A549 treated with AZD9567 at 1 μM for 4 hours (cell line): ENCODE results near the gene EOLA1. TPM values are rescaled to one million over a fixed set of nuclear protein-coding genes. Genes with fewer than 3 reads are reported as not detected.

ENCODE experiments used
- total RNA-seq: library from RNA; stranded (reverse); fragments of 200-300 nt; extraction: Qiagen RNA extraction; gene quantifications from 5 replicates; pipeline ENCODE4 v1.2.3, GENCODE V29; 2022; ENCODE audit not compliant: insufficient read depth

EOLA1 gene
- total RNA-seq = 12.9 to 21.2 TPM (median 20.6 TPM) in 5 replicates

DNA sequence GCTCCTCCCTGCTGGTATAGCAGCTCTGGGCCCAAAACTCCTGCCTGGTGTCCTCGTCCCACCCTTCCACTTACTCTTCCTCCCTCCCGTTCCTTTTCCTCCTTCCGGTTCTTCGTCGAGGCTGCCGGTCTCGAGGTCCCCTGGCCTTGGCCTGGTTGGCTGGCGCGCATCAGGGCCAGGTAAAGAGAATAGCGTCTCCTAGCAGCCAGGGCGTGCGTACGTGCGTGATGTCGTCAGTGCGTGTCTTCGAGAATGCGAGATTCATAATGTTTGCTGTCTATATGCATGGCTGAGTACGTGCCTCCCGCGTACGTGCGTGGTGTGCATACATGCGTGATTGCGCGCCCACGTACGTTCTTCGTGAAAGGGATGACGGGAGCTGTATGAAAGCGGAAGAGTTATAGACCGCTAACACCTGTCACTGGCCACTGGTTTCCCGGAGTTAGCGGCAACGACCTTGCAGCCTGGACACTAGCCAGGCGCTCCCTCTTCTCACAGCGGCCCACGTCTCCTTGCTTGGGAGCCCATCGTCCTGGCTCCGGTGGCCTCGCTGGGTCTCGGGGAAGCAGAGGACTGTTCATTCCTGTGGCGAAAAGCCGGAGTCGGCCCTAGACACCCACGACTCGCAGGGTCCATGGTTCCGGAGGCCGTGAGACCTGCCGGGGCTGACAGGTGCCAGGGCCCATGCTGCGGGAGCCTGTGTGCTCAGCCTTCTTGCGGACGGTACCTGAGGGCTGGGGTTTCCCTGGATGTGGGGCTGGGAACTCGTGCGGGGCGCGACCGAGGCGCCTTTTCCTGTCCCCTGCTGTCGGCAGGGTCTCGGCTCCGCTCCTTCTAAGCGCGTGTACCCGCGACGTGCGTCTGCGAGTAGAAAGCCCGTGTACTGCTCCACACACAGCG, at the start of gene EOLA1:
EOLA1 (plus strand) TSS at position 392 of the 900 bp plus-strand sequence. CDS start 4,619 bp downstream, outside the sequence.

DNA sequence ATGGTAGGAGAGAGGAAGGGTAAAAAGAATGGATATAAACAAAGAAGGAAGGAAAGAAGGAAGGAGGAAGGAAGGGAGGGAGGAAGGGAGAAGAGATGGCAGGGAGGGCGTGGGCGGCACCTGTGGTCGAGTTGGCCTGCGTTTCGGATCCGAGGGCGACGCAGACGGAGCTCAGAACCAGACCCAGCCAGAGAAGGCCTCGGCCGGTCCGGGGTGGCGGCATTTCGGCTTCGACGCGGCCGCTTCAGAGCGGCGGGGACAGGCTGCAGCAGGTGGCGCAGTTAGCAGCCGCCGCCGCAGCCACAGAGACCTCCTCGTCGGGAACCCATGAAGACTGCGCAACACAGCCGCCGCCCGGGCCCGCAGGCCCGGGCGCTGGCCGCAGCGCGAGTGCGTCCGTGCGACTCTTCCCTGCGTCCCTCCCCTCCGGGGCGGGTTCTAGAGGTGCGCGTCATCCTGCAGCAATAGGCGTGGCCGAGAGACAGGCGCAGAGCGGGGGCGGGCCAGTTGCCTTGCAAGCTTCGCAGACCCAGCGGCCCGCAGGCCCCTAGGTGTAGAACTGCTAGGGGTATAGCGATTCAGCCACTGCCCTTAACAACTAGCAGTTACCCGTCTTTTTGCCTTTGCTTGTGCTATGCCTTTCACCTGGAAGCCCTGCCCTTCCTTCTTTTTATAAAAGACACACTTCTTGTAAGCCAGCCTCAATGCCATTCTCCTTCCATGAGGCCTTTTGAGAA, 35.7 kb upstream of the EOLA1 start, which contains the start of gene IDS:
IDS (minus strand) TSS at position 392 of the 737 bp plus-strand sequence; CDS start at position 223, 169 bp downstream.

DNA sequence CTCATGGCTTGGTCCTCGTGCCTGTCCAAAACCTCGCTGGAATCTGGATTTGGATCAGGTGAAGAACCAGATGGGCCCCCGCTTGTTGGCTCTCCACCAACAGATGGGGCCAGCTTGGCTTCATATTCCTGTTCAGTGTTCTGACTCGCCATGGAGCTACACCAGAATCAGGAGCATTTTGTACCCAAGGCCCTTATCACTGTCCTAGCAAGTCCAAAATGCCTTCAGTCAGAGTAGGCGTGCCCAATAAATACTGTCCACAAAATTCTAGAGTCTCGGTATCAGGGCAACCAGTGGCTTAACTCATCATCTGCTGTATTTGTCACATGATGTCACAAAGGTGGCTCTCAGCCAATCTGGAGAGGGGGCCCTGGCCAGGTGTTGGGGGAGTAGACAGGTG, 8.9 kb downstream of the EOLA1 start, which contains the start of gene HSFX3:
HSFX3 (minus strand) TSS at position 224 of the 400 bp plus-strand sequence; CDS start at position 152, 72 bp downstream.

DNA sequence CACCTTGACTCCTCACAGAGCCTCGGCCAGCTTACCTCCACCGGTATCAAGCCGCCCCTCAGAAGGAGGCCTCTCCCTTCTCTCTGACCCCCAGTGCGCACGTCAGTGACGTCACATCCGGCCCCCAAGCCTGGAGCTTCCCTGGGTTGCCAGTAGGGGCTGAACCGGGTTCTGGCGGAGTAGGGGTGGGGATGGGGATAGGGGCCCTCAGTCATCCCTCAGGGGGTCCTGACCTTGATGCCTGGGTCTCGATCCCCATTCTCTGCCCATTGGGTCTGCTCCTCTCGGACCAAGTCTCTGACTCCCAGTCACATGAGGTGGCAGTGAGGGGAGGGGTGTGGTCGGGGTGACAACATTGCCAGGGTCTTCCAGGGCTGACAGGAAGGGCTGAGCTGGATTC, 46.5 kb downstream of the EOLA1 start, which contains the start of gene MAGEA9B:
MAGEA9B (minus strand) TSS at position 101 of the 400 bp plus-strand sequence. CDS start 4,280 bp downstream, outside the sequence.

DNA sequence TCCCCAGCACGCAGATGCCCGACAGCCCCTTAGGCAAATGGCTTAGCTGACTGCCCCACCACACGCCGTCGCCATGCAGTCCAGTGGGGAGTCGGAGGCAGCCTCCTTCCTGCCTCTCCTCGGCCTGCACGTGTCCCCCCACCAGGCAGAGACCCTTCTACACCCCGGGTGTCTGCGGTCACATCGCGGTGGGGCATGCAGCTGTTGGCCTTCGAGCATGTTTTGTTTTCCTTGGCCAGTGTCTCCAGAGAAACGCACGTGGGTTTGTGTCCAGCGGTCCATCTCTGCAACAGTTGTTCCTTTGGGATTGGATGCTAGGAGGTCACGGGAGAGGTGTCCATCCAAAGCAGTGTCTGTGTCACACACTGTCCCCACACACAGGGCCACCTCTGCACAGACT, 54.4 kb downstream of the EOLA1 start, which contains the start of gene HSFX2:
HSFX2 (minus strand) TSS at position 101 of the 400 bp plus-strand sequence. CDS start 614 bp downstream, outside the sequence.

Other genes starting within 250 kb of the EOLA1 start
- gene IDS, start 35.7 kb upstream of the EOLA1 start, total RNA-seq = 92.4 to 105 TPM (median 101 TPM) in 5 replicates
- not detected in 5 replicates for gene HSFX3, start 8.9 kb downstream of the EOLA1 start, total RNA-seq
- gene MAGEA9B, start 46.4 kb downstream of the EOLA1 start, total RNA-seq = not detected in 5 replicates
- 0.08 to 0.19 TPM in 2 of 5 replicates, not detected in the others for gene HSFX2, start 54.3 kb downstream of the EOLA1 start, total RNA-seq
- gene TMEM185A, start 90.8 kb downstream of the EOLA1 start, total RNA-seq = 28.0 to 33.4 TPM (median 30.5 TPM) in 5 replicates
- gene MAGEA11, start 171.0 kb downstream of the EOLA1 start, total RNA-seq = not detected in 5 replicates
- 0.33 to 1.0 TPM (median 0.39 TPM) in 5 replicates for gene HSFX1, start 233.1 kb downstream of the EOLA1 start, total RNA-seq
- gene MAGEA9, start 240.9 kb downstream of the EOLA1 start, total RNA-seq = not detected in 5 replicates